Motor neuron (in vitro differentiated cells): ENCODE data around the gene SULT1A1. TPM values are rescaled to one million over a fixed set of nuclear protein-coding genes. Genes with fewer than 3 reads are reported as not detected.
"Not testable (repeated sequence)": the region's sequence is repeated elsewhere in the genome, so short reads cannot be mapped to it uniquely, and the experiment has no call there.

Source experiments
- ATAC-seq, 8 experiments: fragments of 200-7000 bp; cut with Tn5 transposase; replicated peaks in 6 of 8; 2 replicates each; pipeline ENCODE4 v1.8.0; 2021; ENCODE audit warnings: mild to moderate bottlenecking in 8 of 8, moderate library complexity in 8 of 8
- H3K27ac ChIP-seq, 2 donors: fragments of 250-450 bp; sonication (Bioruptor Pico); 2 replicates each; pipeline ENCODE4 v1.9.0; 2021; ENCODE audit warnings: antibody characterized with exemption in 2 of 2, mild to moderate bottlenecking in 2 of 2, moderate library complexity in 1 of 2
- H3K4me1 ChIP-seq, 2 donors: fragments of 250-450 bp; sonication (Bioruptor Pico); replicated peaks in 1 of 2; 2 replicates each; pipeline ENCODE4 v1.6.1; 2021; ENCODE audit warnings: antibody characterized with exemption in 2 of 2, mild to moderate bottlenecking in 2 of 2, moderate library complexity in 1 of 2
- H3K4me3 ChIP-seq, 5 donors: fragments of 250-450 bp; sonication (Bioruptor Pico); 2 replicates each; pipeline ENCODE4 v1.9.0; 2021; ENCODE audit warnings: antibody characterized with exemption in 5 of 5, mild to moderate bottlenecking in 5 of 5, moderate library complexity in 4 of 5
- WGBS, 10 experiments: fragments of 450-650 bp; shearing (Covaris generic); methylation state at CpG; one replicate each; pipeline ENCODE4 v1.0.0; 2022; 5-methylcytosine and 5-hydroxymethylcytosine counted together
- in situ Hi-C, 9 experiments: fragments of 400-800 bp; cut with MboI; loops; one replicate each; pipeline ENCODE4 v1.15.0; 2021; ENCODE audit warnings: low sequenced_read_pairs in 9 of 9, low pct_unique_long_range_greater_than_20kb in 2 of 9; ENCODE audit not compliant: unreplicated experiment in 9 of 9
- total RNA-seq, 8 experiments: library from RNA; unstranded; fragments of 300-600 nt; gene quantifications; 2 replicates each; pipeline versions ENCODE4 v1.2.3 to v1.2.4, GENCODE V29; 2022

Gene SULT1A1
- total RNA-seq, 8 experiments from 2014 or later, result 0.16 to 15.9 (median 3.4) TPM

- in situ Hi-C loops, result no loop called here
- H3K4me1 ChIP-seq, result peaks cover 2 to 17% of the 10 kb centered on the region in 2 donors
- H3K27ac ChIP-seq, result no peak overlapping the region
- peak in 1 of 8 experiments; percentile 19 for ATAC-seq
- WGBS, 10 experiments, result 65 to 97% (median 85%) methylated on average over 2 to 15 of the region's 17 CpGs; no CpG with 5 or more reads in 2 of the 10 experiments
- H3K4me3 ChIP-seq, result no peak overlapping the region
Measured at GRCh38 chr16:28573738-28574718, 35.8 kb downstream of the SULT1A1 start.

- H3K4me3 ChIP-seq, result no peak overlapping the region
- in situ Hi-C loops, result no loop called here
- no peak overlapping the region for H3K27ac ChIP-seq
- peak in 7 of 8 experiments; percentile 49 to 95 (median 93) for ATAC-seq
- 20 to 63% (median 43%) methylated on average over 1 to 6 of the region's 15 CpGs; no CpG with 5 or more reads in 3 of the 10 experiments for WGBS, 10 experiments
- H3K4me1 ChIP-seq, result peaks cover 2 to 17% of the 10 kb centered on the region in 2 donors
Measured at GRCh38 chr16:28572696-28573510, 36.9 kb downstream of the SULT1A1 start.

DNA sequence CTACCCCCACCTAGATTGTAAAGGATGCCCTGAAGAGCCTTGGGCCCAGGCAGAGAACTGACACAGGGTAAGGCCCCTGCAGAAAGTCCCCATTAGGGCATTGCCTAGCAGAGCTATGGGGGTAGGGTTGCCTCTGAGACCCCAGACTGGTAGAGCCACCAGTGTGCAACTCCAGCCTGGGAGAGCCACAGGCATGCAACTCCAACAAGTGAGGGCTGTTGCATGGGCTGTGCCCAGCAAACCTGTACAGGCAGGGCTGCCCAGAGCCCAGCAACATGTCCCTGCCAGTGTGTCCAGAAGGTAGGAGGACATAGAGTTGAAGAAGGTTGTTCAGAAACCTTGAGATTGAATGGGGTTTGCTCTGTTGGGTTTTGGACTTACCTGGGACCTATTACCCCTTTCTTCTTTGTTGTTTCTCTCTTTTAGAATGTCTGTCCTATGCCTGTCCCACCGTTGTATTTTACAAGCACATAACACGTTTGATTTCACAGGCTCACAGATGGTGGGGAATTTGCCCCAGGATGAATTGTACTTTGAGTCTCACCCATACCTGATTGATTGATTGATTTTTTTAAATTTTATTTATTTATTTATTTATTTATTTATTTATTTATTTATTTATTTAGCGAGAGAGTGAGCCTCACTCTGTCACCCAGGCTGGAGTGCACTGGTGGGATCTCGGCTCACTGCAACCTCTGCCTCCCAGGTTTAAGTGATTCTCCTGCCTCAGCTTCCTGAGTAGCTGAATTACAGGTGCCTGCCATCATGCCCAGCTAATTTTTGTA lies 39.7 kb downstream of the SULT1A1 start:
- ATAC-seq, result no peak
- H3K27ac ChIP-seq, result no peak overlapping the region
- in situ Hi-C loops, result no loop called here
- WGBS, 10 experiments, result 94 to 100% (median 96%) methylated on average over 1 to 4 of the region's 4 CpGs; no CpG with 5 or more reads in 3 of the 10 experiments
- no peak overlapping the region for H3K4me3 ChIP-seq
- H3K4me1 ChIP-seq, result peaks cover 2 to 17% of the 10 kb centered on the region in 2 donors

DNA sequence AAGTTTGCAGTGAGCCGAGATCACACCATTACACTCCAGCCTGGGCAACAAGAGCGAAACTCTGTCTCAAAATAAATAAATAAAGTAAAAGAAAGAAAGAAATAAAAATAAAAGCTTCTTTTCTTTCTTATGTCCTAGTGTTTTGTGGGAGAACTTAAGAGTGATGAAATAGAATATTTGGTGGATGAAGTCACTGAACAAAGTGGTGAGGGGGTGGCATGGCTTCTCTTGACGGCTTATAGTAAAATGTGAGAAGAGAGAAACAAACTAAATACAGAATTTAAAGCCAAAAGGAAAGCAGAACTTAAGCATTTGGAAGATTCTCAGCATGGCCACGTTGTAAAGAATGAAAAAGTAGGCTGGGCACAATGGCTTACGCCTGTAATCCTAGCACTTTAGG lies 40.8 kb downstream of the SULT1A1 start:
- in situ Hi-C loops, result no loop called here
- H3K27ac ChIP-seq, result no peak overlapping the region
- no peak for ATAC-seq
- WGBS, 10 experiments, result 76 to 100% (median 89%) methylated on average over 2 to 5 of the region's 5 CpGs
- no peak overlapping the region for H3K4me3 ChIP-seq
- H3K4me1 ChIP-seq, result peaks cover 2 to 17% of the 10 kb centered on the region in 2 donors

GRCh38 chr16:28567292-28567691 lies 42.6 kb downstream of the SULT1A1 start:
- no peak for ATAC-seq
- 88 to 100% (median 100%) methylated on average over 1 to 2 of the region's 2 CpGs; no CpG with 5 or more reads in 2 of the 10 experiments for WGBS, 10 experiments
- H3K4me1 ChIP-seq, result peaks cover 0 to 4% of the 10 kb centered on the region in 2 donors
- in situ Hi-C loops, result no loop called here
- H3K4me3 ChIP-seq, result no peak overlapping the region
- H3K27ac ChIP-seq, result no peak overlapping the region

GRCh38 chr16:28566233-28566925 lies 43.5 kb downstream of the SULT1A1 start:
- H3K4me1 ChIP-seq, H3K4me3 ChIP-seq, in situ Hi-C loops, H3K27ac ChIP-seq, ATAC-seq: not testable (repeated sequence)
- WGBS, 10 experiments, result 67 to 100% (median 100%) methylated on average over 1 to 4 of the region's 4 CpGs; no CpG with 5 or more reads in 3 of the 10 experiments

DNA sequence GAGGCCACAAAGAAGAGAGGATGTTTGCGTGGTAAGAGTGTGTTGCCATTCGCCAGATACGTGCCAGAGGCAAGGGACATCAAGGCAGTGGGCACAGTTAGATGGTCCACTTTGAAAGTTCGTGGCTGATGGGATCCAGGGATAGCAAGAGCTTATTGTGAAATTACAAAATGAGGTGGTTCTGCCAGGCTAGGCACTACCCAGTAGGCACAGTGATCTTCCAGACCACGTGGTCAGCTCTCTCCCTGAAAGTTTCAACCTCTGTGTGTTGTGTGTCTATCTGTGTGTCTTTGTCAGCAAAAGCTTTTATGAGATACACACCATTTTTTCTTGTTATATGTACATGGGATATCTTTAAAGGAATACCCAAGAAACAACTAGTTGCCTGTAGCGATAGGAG lies 46.6 kb downstream of the SULT1A1 start:
- no peaks in the 10 kb centered on the region for H3K4me1 ChIP-seq
- in situ Hi-C loops, result no loop called here
- no peak overlapping the region for H3K4me3 ChIP-seq
- no peak for ATAC-seq
- no peak overlapping the region for H3K27ac ChIP-seq
- WGBS, 10 experiments, result 50 to 100% (median 89%) methylated on average over 1 to 6 of the region's 6 CpGs; no CpG with 5 or more reads in 1 of the 10 experiments

- WGBS, 10 experiments, result 85 to 100% (median 98%) methylated on average over 1 to 4 of the region's 4 CpGs; no CpG with 5 or more reads in 2 of the 10 experiments
- no peak overlapping the region for H3K4me3 ChIP-seq
- no peak overlapping the region for H3K27ac ChIP-seq
- ATAC-seq, result no peak
- H3K4me1 ChIP-seq, result no peaks in the 10 kb centered on the region
- in situ Hi-C loops, result no loop called here
Measured at GRCh38 chr16:28562199-28562598, 47.6 kb downstream of the SULT1A1 start.

DNA sequence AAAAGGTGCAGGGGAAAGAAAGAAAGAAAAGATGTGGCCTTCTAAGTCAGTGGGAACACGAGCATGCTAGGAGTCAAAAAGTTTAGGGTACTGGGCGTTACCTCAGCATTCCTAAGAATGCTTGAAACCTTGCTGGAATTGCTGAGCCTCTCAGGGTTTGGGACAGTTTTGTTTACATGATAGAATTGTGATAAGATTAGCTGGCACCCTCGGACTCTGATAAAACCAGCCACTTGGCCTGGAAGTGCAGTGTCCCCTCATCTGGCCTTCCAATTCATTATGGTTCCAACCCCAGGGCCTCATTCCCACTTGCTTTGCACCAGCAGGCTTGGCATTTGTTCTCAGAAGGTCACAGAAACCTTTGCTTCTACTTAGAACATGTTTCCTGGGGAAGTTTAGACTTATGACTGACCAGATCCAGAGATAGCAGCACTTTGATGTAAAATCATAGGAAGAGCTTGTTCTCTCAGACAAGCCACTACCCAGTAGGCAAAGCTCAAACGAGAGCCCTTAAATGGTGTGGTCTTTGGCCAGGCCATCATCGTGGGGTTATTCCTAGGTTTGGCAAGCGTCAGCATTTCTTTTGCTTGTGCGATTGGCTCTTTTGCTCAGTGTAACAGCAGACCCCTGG lies 48.2 kb downstream of the SULT1A1 start:
- Histone ChIP-seq H3K27ac (no peak overlapping the region), H3K4me1 (no peaks in the 10 kb centered on the region), H3K4me3 (no peak overlapping the region)
- in situ Hi-C loops, result no loop called here
- WGBS, 10 experiments, result 45 to 100% (median 81%) methylated on average over 1 to 3 of the region's 7 CpGs; no CpG with 5 or more reads in 2 of the 10 experiments
- ATAC-seq, result no peak

DNA sequence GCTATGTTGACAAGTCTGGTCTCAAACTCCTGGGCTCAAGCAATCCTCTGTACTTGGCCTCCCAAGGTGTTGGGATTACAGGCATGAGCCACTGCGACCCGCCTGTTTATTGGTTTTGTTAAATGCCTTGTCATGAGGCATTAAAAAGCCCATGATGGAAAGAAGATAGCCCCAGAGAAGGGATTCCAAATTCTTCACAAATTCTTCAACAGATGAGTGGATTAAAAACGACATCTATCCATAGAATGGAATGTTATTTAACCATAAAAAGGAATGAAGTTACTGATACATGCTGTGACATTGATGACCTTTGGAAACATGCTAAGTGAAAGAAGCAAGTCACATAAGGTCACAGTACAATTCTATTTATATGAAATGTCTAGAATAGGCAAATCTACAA lies 51.4 kb downstream of the SULT1A1 start:
- ATAC-seq, result no peak
- Histone ChIP-seq H3K27ac (no peak overlapping the region), H3K4me1 (peaks cover 0 to 6% of the 10 kb centered on the region in 2 donors), H3K4me3 (no peak overlapping the region)
- in situ Hi-C loops, result no loop called here
- WGBS, 10 experiments, result 0 to 97% (median 75%) methylated on average over 1 to 3 of the region's 3 CpGs; no CpG with 5 or more reads in 3 of the 10 experiments

- Histone ChIP-seq H3K4me3 (no peak overlapping the region), H3K4me1 (peaks cover 0 to 9% of the 10 kb centered on the region in 2 donors), H3K27ac (no peak overlapping the region)
- WGBS, 10 experiments, result 80 to 100% (median 90%) methylated on average over 1 of the region's 2 CpGs; no CpG with 5 or more reads in 6 of the 10 experiments
- ATAC-seq, result no peak
- in situ Hi-C loops, result no loop called here
Measured at GRCh38 chr16:28556914-28557320, 52.9 kb downstream of the SULT1A1 start.
